ENCODE measurements around the gene CROT.

CROT gene, protein sequence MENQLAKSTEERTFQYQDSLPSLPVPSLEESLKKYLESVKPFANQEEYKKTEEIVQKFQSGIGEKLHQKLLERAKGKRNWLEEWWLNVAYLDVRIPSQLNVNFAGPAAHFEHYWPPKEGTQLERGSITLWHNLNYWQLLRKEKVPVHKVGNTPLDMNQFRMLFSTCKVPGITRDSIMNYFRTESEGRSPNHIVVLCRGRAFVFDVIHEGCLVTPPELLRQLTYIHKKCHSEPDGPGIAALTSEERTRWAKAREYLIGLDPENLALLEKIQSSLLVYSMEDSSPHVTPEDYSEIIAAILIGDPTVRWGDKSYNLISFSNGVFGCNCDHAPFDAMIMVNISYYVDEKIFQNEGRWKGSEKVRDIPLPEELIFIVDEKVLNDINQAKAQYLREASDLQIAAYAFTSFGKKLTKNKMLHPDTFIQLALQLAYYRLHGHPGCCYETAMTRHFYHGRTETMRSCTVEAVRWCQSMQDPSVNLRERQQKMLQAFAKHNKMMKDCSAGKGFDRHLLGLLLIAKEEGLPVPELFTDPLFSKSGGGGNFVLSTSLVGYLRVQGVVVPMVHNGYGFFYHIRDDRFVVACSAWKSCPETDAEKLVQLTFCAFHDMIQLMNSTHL

DNA sequence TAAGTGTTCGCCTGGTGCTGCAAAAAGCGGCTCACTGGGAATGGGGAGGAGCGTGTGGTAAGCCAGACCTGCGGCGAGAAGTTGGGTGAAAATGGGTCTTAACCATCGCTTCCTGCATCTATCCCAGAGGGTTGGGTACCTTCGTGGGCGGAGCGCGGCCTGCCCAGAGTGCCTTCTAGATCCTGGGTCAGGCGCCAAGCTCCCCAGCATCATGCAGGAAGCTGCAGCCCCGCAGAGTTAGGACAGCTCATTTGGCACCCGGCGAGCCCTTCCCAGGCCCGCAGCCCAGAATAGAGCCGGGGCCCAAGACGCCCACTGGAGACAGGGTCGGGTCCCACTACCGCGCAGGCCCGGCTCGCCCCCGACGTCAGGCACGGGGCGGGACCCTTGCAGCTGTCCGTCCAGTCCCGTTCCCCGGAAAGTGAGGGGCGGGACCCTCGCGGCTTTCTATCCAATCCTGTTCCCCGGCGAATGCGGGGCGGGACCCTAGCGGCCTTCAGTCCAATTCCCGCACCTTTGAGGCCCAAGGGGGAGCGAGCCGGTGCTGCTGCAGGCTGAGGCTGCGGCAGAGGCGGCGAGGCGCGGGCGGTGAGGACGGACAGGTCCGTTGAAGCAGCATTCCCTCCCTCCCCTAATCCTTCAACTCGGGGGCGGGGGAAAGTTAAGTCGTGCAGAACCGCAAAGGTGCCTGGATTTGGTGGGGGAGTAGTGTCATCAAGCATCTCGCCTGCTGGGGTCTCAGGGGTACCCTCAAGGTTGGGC is at the start of gene CROT:
TSS of gene CROT (plus strand) at position 499 of the 762 bp plus-strand sequence. CDS start 3,405 bp downstream, outside the sequence.
- DNase-seq: peak; percentile 90

DNA sequence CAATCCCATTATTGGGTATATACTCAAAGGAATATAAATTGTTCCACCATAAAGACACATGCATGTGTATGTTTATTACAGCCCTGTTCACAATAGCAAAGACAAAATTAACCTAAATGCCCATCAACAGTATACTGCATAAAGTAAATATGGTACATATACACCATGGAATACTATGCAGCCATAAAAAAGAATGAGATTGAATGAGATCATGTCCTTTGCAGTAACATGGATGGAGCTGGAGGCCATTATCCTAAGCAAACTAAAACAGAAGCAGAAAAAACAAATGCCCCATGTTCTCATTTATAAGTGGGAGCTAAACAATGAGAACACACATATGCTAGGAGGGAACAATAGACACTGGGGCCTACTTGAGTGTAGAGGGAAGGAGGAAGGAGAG is 44.7 kb upstream of the CROT start:
- no peak for DNase-seq

DNA sequence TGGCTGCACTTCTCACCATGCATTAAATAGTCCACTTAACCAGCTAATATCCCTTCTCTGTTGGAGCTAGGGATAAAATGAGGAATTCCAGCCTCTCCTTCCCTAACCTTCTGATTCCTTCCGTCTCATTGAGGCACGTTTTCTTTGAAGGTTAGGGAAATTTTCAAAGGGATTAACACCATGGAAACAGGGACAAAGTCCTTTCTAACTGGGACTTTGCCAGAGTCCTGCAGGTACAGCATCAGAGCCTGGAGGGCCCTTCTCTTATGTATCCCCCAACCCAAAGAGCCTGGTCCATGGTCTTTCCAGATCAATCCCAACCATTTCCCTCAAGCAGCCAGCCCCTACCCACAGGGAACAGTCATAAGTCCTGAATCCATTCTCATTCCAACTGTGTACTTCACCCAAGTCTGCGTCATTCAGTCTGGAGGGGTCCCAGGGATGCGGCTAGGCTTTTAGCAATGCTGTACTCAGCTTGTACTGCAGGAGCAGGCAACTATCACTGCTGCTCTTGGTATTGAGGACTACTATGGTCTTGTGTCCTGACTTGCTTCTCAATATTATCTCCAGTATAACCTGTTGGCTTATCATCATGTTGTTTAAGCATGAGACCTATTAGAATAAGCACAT is 34.6 kb upstream of the CROT start:
- DNase-seq: no peak

DNA sequence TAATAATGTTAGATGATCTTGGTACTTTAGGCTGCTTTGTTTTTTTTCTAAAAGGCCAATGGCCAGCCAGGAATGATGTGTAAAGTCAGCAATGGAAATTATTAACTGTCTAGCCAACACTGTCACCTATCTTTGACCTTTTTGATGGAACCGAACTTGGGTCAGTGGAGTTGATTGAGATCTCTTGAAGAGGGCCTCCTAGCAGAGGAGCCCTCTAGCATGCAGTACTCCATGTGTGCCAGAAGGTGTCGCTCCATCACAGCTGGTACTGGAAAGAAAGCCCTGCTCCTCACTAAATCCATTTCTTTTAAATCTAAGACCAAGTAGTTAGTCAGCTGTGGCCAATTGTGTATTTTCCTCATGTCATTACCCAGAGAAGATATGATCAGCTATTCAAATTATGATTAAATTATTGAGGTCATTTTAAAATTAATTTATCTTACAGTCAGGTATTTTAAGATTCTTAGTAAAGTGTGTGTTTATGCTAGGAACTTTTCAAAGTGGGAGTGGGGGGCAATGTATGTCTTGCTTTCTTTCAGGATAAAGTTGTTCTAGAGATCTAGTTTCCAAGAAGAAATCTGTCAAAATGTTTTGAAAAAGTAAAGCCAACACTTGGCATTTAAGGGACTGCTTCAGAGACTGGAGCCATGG is 33.1 kb upstream of the CROT start:
- DNase-seq: peak; percentile 48

DNA sequence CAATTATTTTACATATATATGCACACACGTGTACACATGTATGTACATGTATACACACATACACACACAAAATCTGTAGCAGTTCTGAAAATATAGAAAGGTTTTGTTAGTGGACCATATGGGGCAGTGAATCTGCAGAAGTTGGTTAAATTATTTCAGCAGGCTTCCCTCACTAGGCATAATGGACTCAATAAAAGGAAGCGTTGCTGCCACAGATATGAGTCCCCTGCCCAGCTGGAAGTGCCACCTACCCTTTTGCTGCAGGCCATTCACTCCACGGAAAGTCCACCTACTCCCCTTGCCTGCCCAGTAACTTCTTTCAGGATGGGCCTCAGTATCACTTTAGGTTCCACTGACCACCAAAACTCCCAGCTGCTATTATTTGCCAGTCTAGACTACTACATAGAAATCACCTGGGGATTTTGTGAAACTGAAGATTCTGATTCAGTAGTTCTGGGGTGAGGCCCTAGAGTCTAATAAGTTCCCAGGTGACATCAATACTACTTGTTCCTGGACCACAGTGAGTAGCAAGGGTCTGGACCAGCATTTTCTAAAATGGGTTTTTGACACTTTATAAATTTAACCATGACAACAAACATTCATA is 29.3 kb upstream of the CROT start:
- DNase-seq: no peak

DNA sequence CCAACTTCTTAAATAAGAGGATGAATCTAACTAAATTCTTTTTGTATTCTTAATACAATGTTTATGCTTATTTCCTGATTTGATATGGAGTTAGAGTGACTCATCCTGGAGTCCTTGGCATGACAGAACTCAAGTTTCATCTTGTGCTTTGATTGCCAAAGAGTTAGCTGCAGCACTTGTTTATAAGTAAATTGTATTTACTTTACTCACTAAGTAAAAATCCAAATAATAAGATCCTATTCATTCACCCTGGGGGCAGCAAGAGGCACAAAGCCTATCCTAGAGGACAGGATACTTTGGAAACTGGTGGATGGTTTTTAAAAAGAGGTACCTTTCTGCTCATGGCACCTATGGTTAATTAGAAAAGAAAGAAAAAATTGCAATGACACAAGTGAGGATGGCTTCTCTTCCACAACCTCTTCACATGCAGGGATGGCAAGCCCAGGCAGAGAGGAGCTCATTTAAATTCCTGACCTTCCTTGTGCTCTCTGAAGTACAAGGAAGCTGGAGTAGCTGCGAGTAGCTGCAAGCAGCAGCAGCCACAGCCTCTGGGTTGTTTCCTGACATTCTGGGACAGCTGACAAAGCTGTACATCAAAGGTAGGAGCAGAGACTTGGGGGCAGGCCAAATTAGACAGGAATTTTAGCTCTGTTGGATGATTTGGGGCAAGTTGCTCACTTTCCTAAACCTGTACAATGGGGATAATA is 28.5 kb upstream of the CROT start:
- no peak for DNase-seq

DNA sequence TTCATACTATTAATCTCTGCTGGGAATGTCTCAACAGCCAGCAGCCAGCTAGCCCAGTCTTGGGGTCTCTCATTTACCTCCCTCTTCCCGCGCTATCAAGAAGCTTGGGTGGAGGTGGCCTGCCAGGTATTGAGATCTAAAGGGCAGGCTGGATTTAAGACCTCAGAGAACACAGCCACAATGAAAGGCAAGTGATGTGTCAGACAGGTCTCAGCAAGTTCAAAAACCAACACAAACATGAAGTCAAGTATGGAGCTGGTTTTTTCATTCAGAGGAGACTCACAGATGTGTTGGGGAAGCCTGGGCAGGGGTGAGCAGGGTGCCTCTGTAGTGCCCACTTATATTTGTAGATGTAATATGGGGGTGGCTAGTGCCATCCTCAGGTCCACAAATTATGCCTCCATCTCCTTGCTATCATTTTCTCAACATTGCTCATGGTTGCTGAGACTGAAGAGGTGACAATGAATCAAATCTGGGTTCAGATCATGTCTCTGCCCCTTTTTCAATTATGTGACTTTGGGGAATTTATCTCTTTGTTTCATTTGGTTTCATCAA is 27.7 kb upstream of the CROT start:
- DNase-seq: no peak

DNA sequence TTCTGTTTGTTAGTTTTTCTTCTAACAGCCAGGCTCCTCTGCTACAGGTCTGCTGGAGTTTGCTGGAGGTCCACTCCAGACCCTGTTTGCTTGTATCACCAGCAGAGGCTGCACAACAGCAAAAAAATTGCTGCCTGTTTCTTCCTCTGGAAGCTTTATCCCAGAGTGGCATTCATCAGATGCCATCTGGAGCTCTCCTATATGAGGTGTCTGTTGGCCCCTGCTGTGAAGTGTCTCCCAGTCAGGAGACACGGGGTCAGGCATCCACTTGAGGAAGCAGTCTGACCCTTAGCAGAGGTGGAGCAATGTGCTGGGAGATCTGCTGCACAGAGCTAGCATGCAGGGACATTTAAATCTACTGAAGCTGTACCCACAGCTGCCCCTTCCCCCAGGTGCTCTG is 26.7 kb upstream of the CROT start:
- DNase-seq: no peak

DNA sequence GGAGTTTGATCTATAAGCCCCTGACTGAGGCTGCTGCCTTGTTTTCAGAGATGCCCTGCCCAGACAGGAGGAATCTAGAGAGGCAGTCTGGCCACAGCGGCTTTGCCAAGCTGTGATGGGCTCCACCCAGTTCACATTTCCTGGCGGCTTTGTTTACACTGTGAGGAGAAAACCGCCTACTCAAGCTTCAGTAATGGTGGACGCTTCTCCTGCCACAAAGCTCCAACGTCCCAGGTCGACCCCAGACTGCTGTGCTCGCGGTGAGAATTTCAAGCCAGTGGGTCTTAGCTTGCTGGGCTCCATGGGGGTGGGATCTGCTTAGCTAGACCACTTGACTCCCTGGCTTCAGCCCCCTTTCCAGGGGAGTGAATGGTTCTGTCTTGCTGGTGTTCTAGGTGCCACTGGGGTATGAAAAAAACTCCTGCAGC is 26.3 kb upstream of the CROT start:
- peak; percentile 12 for DNase-seq

DNA sequence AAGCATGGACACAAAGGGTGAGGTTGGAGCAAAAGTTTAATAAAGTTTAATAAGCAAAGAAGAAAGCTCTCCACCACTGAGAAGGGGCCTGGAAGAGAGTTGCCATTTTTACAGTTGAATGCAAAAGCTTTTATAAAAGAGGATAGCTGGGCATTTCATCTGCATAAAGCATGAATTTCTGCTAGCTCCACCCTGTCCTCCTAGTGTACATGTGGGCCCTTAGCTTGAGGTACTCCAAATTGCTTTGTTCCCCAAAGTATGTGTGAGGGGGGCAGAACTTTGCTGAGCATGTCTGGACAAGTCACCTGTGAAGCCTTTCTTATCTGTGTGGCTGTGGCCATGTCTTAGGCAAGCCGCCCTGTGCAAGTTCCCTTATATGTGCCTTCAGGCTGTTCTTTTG is 22.6 kb upstream of the CROT start:
- no peak for DNase-seq

DNA sequence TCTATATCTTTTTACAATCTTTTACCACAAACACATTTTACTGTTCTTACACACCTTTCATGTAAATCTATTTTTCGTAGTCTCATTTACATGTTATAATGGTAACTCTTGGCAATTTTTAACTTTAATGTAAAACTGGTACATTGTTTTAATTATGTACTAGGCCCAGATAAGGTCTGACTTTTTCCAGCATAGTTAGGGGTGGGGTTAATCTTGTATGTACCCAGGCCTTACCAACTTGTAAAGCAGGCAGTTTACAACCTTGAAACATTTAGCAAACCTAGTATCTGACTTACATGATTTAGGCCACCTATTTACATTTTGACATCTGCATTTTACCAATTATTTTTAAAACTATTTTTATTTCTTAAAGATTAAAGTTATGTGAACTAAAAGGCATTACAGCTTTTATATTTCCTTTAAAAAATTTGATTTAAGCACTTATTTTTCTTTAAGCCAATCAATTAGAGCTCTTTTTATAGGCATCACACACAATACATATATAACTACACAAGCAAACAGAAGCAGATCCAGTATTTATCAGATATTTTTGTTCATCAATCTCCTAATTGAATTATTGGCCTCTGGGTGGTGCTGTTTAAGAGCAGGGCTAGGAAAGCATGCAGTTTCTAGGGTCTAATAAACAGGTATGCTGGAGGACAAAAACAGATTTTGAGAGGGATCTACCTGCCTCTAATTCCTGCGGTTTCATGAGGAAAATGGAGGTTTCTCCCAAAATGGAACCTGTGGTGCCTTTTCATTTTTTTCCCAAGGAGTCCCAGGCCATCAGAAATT is 19.7 kb upstream of the CROT start:
- no peak for DNase-seq

DNA sequence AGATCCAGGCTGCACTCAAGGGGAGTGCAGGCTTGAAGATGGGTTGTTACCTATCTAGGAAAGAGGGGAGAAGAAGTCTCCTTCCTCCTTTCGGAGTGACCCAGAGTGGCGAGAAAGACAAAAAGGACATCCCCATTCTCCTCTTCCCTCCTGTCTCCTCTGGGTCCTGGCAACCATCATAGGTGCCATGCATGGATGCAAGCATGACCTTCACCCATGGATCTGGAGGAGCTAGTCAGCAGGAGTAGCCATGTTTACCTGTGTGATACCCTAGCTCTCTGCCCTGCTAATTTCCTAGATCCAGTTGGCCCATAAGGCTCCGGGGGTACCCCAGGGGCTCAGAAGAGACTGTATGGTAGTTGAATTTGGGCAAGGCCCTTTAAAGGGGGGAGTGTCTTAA is 17.2 kb upstream of the CROT start:
- DNase-seq: peak; percentile 1

DNA sequence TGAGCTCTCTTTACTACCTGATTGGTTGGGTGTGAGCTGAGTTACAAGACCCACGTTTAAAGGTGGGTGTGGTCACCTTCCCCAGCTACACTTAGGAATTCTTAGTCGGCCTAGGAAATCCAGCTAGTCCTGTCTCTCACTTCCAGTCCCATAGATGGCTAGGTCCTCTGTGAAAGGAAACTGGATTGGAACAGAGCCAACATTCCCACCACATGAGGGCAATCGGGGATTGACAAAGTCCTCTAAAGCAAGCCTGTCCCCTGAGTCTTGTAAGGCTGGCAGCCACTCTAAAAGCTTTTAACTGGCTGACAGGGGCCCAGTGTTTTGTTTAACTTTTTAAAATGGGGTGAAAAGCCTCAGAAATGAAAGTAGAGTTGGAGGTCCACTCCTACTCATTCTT is 15.1 kb upstream of the CROT start:
- DNase-seq: no peak

DNA sequence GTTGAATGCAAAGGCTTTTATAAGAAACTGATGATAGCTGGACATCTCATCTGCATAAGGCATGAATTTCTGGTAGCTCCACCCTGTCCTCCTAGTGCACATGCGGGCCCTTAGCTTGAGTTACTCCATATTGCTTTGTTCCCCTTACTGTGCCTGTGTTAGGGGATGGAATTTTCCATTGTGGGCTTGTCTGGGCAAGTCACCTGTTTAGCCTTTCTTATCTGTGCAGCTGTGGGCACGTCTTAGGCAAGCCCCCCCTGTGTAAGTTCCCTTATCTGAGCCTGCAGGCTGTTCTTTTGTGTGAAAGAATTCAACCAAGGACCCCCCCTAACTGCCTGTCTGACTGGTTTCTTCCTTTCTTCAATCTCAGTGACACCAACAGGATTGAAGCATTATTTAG is 14.5 kb upstream of the CROT start:
- DNase-seq: no peak

DNA sequence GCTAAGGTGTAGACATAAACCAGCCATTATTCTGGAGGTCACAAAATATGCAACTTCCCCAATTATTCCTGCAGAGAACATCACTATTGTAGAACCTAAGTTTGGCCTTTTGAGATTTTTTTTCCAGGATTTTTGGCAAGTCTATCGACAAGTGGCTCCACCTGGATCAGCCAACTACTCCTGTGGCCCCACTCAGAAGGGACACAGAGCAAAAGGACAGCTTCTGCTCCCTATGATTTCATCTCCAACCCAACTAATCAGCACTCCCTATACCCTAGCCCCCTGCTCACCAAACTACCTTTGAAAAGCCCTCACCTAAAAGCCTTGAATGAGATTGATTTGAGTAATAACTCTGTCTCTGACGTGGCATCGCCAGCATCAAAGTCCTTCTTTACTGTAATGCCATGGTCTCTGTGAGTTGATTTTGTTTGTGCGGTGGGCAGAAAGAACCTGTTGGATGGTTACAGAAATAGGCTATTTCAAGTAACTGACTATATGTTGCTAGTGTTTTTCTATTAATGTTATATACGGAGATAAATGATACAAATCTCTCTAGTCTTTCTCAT is 13.7 kb upstream of the CROT start:
- DNase-seq: no peak

DNA sequence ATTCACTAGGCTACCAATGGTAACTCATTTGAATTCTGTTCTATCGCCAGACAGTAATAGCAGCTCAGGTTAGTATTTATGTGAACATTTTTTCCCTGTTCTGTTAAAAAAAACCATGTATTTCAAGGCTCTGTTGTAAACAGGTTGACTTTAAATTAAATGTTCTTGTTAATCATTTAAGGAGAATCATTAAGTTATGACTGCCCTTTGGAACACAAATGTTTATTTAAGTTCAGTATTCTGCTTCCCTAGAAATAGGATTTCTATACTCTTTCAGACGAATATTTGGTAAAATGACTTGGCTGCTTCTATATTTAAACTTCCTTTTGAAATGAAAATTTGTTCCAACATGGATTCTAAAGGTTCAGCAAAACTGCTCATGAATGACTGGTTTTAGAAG is 13.1 kb upstream of the CROT start:
- no peak for DNase-seq

DNA sequence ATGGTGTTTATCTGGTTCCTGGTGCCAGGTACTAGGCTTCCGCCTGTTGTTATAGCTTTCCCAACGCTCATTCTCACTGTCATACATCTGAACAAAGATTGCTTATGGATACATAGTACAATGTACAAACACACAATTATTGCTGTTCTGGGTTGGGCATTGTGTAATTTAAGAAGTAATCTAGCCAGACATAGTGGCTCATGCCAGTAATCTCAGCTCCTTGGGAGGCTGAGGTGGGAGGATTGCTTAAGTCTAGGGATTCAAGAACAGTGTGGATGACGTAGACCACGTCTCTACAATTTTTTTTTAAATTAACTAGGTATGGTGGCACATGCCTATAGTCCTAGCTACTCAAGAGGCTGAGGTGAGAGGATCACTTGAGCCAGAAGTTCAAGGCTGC is 9.3 kb upstream of the CROT start:
- DNase-seq: no peak

DNA sequence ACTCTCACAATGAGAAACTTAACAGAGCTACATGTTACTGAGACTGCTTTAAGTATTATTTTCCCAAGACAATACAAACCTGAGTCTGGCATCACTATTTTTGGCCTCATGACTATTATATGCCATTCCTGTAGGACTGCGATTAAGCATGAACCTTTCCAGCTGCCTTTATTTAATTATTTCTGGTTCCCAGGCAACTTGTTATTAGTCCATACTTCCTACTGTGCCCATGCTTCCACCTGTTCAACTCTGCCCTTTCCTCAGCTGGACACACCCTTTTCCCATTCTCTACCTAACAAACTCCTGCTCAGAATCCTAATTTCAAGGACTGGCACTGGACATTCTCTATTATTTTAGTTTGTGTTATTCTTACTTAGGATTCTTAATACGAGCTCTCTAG is 8.1 kb upstream of the CROT start:
- no peak for DNase-seq

DNA sequence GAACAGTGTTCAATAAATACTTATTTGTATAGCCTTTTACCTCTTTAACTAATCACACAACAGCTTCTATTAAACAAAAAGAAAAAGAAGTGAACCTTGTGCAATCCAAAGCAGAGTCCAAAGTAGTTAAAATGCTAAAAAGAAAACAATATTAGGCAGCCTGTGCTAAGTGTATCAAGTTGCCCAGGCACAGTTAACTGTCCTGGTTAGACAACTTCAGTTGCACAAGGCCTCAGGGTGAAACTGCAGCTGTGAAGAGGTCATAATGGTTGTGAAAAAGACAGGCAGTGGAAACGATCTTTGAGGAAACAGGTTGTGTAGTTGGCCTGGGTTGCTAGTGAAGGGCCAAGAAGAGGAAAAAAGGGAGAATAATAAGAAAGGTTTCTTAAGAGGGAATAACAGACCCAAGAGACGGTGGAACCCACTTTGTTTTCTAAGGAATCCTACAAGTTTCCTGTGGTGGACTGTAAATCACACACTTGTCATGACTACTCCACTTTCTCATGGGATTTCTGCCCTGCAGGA is 6.0 kb upstream of the CROT start:
- no peak for DNase-seq

DNA sequence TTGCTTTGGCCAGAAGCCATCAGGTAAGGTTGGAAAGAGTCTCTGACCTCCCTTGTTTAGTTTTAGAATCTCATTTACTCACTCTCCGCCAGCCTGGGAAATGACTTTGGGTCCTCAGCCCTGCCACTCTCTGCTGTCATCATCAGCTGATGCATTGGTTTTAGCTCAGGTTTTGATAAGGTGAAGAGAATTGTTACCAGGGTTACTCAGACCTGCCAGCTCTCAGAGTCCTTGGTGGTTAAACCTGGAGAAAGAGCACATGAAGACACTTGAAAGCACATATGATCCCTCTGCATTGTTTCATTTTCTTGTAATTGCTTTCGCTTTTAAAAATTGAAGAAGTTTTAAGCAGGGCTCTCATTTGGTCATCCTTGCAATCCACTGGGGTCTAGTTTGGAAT is 4.0 kb upstream of the CROT start:
- DNase-seq: no peak

All from NCI-H1436 (cell line).